Peyer's patch (tissue), 4 donors: ENCODE measurements around the gene MINDY1.
A peak's percentile ranks its signal among the peaks of the same experiment; 100 is the strongest.

Source experiments
- CTCF ChIP-seq, 6 experiments: fragments of 450-650 bp in 4 of 6; fragments of 200-600 bp in 2 of 6; sonication (generic) in 1 of 6; IDR thresholded peaks; one replicate each; pipeline ENCODE4 v1.5.1; 2017 to 2019; ENCODE audit warnings: antibody characterized with exemption in 6 of 6, mild to moderate bottlenecking in 3 of 6, moderate library complexity in 1 of 6
- POLR2A ChIP-seq, 2 donors: fragments of 450-650 bp; IDR thresholded peaks; one replicate each; pipeline ENCODE4 v1.5.1; 2017; ENCODE audit warnings: antibody characterized with exemption in 2 of 2, mild to moderate bottlenecking in 2 of 2, moderate library complexity in 2 of 2

GRCh38 chr1:150971583-150972416 is 34.9 kb downstream of the MINDY1 start:
- TF ChIP-seq CTCF (IDR thresholded peaks at IDR 0.05) (peak in 3 of 6 experiments; percentile 4 to 9 (median 7)), POLR2A (IDR thresholded peaks at IDR 0.05) (no peak)
